ENCODE data around the gene UNC50. TPM values are rescaled to one million over a fixed set of nuclear protein-coding genes. Genes with fewer than 3 reads are reported as not detected.

UNC50 gene
- total RNA-seq, 4 donors from 2014 or later, result 32.9 to 56.4 (median 49.7) TPM

GRCh38 chr2:98634406-98635092, 26.2 kb downstream of the UNC50 start:
- ATAC-seq (ENCODE audit: low FRiP score) (no peak), DNase-seq (ENCODE audit: low spot score) (no peak)
- TF ChIP-seq CTCF (IDR thresholded peaks at IDR 0.05), result no peak

- DNase-seq (ENCODE audit: low spot score), result no peak
- no peak for ATAC-seq (ENCODE audit: low FRiP score)
- TF ChIP-seq CTCF (IDR thresholded peaks at IDR 0.05), result no peak
These were observed 29.2 kb downstream of the UNC50 start for GRCh38 chr2:98637401-98638147.

GRCh38 chr2:98643496-98644100, 35.2 kb downstream of the UNC50 start:
- ATAC-seq (ENCODE audit: low FRiP score) (no peak), DNase-seq (ENCODE audit: low spot score) (no peak)
- TF ChIP-seq CTCF (IDR thresholded peaks at IDR 0.05), result no peak

GRCh38 chr2:98647636-98648035, 39.2 kb downstream of the UNC50 start:
- no peak for TF ChIP-seq CTCF (IDR thresholded peaks at IDR 0.05)
- ATAC-seq (ENCODE audit: low FRiP score), result no peak
- DNase-seq (ENCODE audit: low spot score), result no peak

GRCh38 chr2:98648451-98648850, 40.1 kb downstream of the UNC50 start:
- ATAC-seq (ENCODE audit: low FRiP score) (no peak), DNase-seq (ENCODE audit: low spot score) (no peak)
- no peak for TF ChIP-seq CTCF (IDR thresholded peaks at IDR 0.05)

- DNase-seq (ENCODE audit: low spot score) (peak; percentile 92), ATAC-seq (ENCODE audit: low FRiP score) (peak; percentile 93)
- peak in 1 of 3 donors; percentile 98 for TF ChIP-seq CTCF (IDR thresholded peaks at IDR 0.05)
These were observed 41.0 kb downstream of the UNC50 start for GRCh38 chr2:98649135-98649991.

Measured in omental fat pad (tissue), 4 donors.